PC-3 (cell line): ENCODE measurements around the gene MYO19. TPM values are rescaled to one million over a fixed set of nuclear protein-coding genes. Genes with fewer than 3 reads are reported as not detected.

Experiments
- ATAC-seq: fragments of 200-7000 bp; cut with Tn5 transposase; 2 replicates; pipeline ENCODE4 v1.9.1; 2020; ENCODE audit warnings: mild to moderate bottlenecking, moderate library complexity
- BruUV-seq: library from RNA; stranded (reverse); fragments of 400-500 nt; replicated peaks from 2 replicates; lab custom pipeline; 2021; lab: Mats Ljungman, UMichigan
- CTCF ChIA-PET: fragments of 300-600 bp; sonication (Branson Sonifier 250); formaldehyde crosslinking; loops from one replicate; lab custom pipeline; 2022; ENCODE audit warnings: antibody characterized with exemption; lab: Charles Lee
- POLR2A ChIA-PET: fragments of 300-600 bp; sonication (Branson Sonifier 250); formaldehyde crosslinking; loops from one replicate; lab custom pipeline; 2022; ENCODE audit warnings: antibody characterized with exemption; ENCODE audit not compliant: unreplicated experiment; lab: Charles Lee
- DNase-seq: peaks from one replicate; pipeline ENCODE4 v3.0.0-alpha.2; 2015
- H2AFZ ChIP-seq: fragments of 300-600 bp; sonication (generic); 2 replicates; pipeline ENCODE4 v1.6.0; 2016; ENCODE audit warnings: antibody characterized with exemption, low read length
- H3F3A ChIP-seq: fragments of 300-600 bp; sonication (generic); one replicate; pipeline ENCODE4 v1.6.0; 2017; ENCODE audit warnings: antibody characterized with exemption, low read length, control low read depth, mild to moderate bottlenecking; ENCODE audit not compliant: unreplicated experiment
- H3K27ac ChIP-seq: fragments of 300-600 bp; sonication (generic); 2 replicates; pipeline ENCODE4 v1.5.1; 2016; ENCODE audit warnings: mild to moderate bottlenecking, low read length
- H3K27me3 ChIP-seq: fragments of 300-600 bp; sonication (generic); 2 replicates; pipeline ENCODE4 v1.6.1; 2016; ENCODE audit warnings: low read length, mixed read lengths
- H3K36me3 ChIP-seq: fragments of 300-600 bp; sonication (generic); 2 replicates; pipeline ENCODE4 v1.6.1; 2016; ENCODE audit warnings: low read depth, mixed run types, low read length, mixed read lengths
- H3K4me1 ChIP-seq: fragments of 300-600 bp; sonication (generic); 2 replicates; pipeline ENCODE4 v1.5.1; 2016; ENCODE audit warnings: low read length; ENCODE audit not compliant: insufficient read depth
- H3K4me2 ChIP-seq: fragments of 300-600 bp; sonication (generic); 2 replicates; pipeline ENCODE4 v1.6.0; 2016; ENCODE audit warnings: low read length
- H3K4me3 ChIP-seq: fragments of 300-600 bp; sonication (generic); 2 replicates; pipeline ENCODE4 v1.5.1; 2016; ENCODE audit warnings: mild to moderate bottlenecking, low read length, mixed read lengths
- H3K79me2 ChIP-seq: fragments of 300-600 bp; sonication (generic); 2 replicates; pipeline ENCODE4 v1.6.1; 2017; ENCODE audit warnings: low read length, mixed read lengths
- H3K9ac ChIP-seq: fragments of 300-600 bp; sonication (generic); 2 replicates; pipeline ENCODE4 v1.6.0; 2016; ENCODE audit warnings: mild to moderate bottlenecking, low read length
- H3K9me2 ChIP-seq: fragments of 300-600 bp; sonication (generic); replicated peaks from 2 replicates; pipeline ENCODE4 v1.6.1; 2016; ENCODE audit warnings: mixed run types, low read length, mixed read lengths
- H3K9me3 ChIP-seq: fragments of 300-600 bp; sonication (generic); 2 replicates; pipeline ENCODE4 v1.6.1; 2016; ENCODE audit warnings: low read length, mixed read lengths
- H4K20me1 ChIP-seq: fragments of 300-600 bp; sonication (generic); 2 replicates; pipeline ENCODE4 v1.6.1; 2016; ENCODE audit warnings: low read length, mixed read lengths
- EZH2 ChIP-seq: fragments of 300-600 bp; sonication (generic); IDR thresholded peaks from one replicate; pipeline ENCODE4 v1.6.1; 2017; ENCODE audit warnings: antibody characterized with exemption, mild to moderate bottlenecking, low read length; ENCODE audit not compliant: unreplicated experiment
- EZH2phosphoT487 ChIP-seq: fragments of 300-600 bp; sonication (generic); IDR thresholded peaks from 2 replicates; pipeline ENCODE4 v1.6.1; 2018; ENCODE audit warnings: mild to moderate bottlenecking, antibody characterized with exemption, low read length, borderline replicate concordance
- intact Hi-C: fragments of 100-400 bp; cut with micrococcal nuclease; formaldehyde crosslinking; loops from 2 replicates; pipeline ENCODE4 v1.9.0; 2023
- total RNA-seq: library from RNA; depleted of rRNA; stranded (reverse); fragments of >200 nt; gene quantifications from 2 replicates; pipeline ENCODE4 v1.2.3, GENCODE V29; 2014
- TF ChIP-seq, protein P1 (sequence below): fragments of 300-600 bp; sonication (generic); conservative IDR thresholded peaks from 2 replicates; pipeline ENCODE4 v1.5.1; 2017; ENCODE audit warnings: antibody characterized with exemption, low read depth, mild to moderate bottlenecking, low read length

MYO19 gene
- total RNA-seq, 1 experiment from 2014 or later = 143 TPM

DNA sequence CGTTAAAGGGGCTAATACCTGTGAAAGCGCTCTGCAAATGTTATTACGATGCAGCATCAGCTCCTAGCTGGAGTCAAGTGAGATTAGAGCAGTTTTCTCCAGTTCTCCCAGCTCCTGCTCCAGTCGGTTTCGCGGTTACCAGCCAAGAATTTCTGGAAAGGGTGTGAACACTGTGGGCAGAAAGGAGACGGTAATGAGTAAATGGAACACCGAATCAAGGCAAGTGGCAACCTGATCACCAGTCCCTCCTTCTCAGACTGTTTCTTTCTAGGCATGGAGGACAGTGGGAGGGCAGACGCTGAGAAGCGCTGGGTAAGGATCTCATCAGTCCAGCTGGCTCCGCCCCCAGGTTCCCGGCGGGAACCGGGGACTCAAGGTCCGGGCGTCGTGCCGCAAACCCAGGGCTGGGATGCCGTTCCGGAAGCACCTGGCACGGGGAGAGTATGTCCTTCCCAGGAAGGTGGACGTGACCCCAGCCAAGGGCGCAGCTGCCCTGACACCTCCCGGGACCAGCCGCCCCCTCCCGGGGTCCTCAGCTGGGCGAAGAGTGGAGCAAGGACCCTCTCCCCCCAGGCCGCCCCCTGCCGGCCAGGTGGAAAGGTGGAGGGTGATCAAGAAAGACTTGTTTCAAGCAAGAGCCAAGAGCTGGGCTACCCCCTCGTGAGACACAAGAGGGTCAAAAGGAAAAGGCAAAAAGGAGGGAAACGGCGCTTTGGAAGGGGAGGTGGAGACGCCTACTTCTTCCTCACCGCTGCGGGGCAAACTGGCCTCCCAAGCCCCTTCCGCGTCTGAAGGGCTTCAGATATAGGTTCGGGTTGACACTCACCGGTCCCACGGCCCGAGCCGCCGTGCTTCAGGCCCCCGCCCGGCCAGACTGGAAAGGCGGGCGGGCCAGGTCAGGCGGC lies 481 bp downstream of the MYO19 start:
- H3K9me2 ChIP-seq = no peaks in the 10 kb centered on the region
- peaks cover 57% of the 10 kb centered on the region for H3K79me2 ChIP-seq
- no TSS peak for BruUV-seq
- peak overlapping the region; percentile 81 for H3K4me3 ChIP-seq
- peak; percentile 66 for DNase-seq
- peak overlapping the region; percentile 83 for H2AFZ ChIP-seq
- H4K20me1 ChIP-seq = no peaks in the 10 kb centered on the region
- peak overlapping the region; percentile 93 for H3K27ac ChIP-seq
- no peak for TF ChIP-seq EZH2phosphoT487
- TF ChIP-seq, protein P1, sequence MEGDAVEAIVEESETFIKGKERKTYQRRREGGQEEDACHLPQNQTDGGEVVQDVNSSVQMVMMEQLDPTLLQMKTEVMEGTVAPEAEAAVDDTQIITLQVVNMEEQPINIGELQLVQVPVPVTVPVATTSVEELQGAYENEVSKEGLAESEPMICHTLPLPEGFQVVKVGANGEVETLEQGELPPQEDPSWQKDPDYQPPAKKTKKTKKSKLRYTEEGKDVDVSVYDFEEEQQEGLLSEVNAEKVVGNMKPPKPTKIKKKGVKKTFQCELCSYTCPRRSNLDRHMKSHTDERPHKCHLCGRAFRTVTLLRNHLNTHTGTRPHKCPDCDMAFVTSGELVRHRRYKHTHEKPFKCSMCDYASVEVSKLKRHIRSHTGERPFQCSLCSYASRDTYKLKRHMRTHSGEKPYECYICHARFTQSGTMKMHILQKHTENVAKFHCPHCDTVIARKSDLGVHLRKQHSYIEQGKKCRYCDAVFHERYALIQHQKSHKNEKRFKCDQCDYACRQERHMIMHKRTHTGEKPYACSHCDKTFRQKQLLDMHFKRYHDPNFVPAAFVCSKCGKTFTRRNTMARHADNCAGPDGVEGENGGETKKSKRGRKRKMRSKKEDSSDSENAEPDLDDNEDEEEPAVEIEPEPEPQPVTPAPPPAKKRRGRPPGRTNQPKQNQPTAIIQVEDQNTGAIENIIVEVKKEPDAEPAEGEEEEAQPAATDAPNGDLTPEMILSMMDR = peak; percentile 57
- H3K9ac ChIP-seq = peak overlapping the region; percentile 98
- no peaks in the 10 kb centered on the region for H3K9me3 ChIP-seq
- POLR2A ChIA-PET = interaction anchor here (0.7 kb wide), 1 partner anchor 11 kb away, joined by 7 read pairs; no protein-coding TSS in a partner anchor
- peaks cover 26% of the 10 kb centered on the region; the same call in 1 of the 2 replicates for H3K36me3 ChIP-seq
- peaks cover 35% of the 10 kb centered on the region for H3K4me1 ChIP-seq
- CTCF ChIA-PET = interaction anchor here (0.6 kb wide), 1 partner anchor 949 kb away, joined by 10 read pairs; no protein-coding TSS in a partner anchor
- H3F3A ChIP-seq = no peaks in the 10 kb centered on the region
- no peaks in the 10 kb centered on the region for H3K27me3 ChIP-seq
- peak overlapping the region; percentile 92 for H3K4me2 ChIP-seq
- intact Hi-C loops = no loop called here
- peak; percentile 44 for ATAC-seq

- H3K27me3 ChIP-seq = no peaks in the 10 kb centered on the region
- TF ChIP-seq EZH2 (no peak), EZH2phosphoT487 (no peak)
- TF ChIP-seq, protein P1 = no peak
- ChIA-PET CTCF (no interaction called here), POLR2A (no interaction called here)
- no peaks in the 10 kb centered on the region for H3F3A ChIP-seq
- no peaks in the 10 kb centered on the region for H3K9me3 ChIP-seq
- no peak for DNase-seq
- no peak overlapping the region for H3K4me3 ChIP-seq
- peaks cover 29% of the 10 kb centered on the region for H3K36me3 ChIP-seq
- H3K4me2 ChIP-seq = peak overlapping the region; percentile 92
- no peak overlapping the region for H2AFZ ChIP-seq
- H3K9me2 ChIP-seq = no peaks in the 10 kb centered on the region
- intact Hi-C loops = no loop called here
- ATAC-seq = no peak
- no peak overlapping the region for H3K27ac ChIP-seq
- H3K9ac ChIP-seq = no peak overlapping the region
- H3K4me1 ChIP-seq = peaks cover 42% of the 10 kb centered on the region
- peaks cover 61% of the 10 kb centered on the region for H3K79me2 ChIP-seq
- H4K20me1 ChIP-seq = 0 out of 2 replicates have a peak, but pooled peaks cover 4% of the 10 kb centered on the region
- BruUV-seq = no TSS peak
Measured at GRCh38 chr17:36532435-36532975, 2.2 kb downstream of the MYO19 start.
